Sciatic nerve (tissue), 1 donor: ENCODE data around the gene LTK. TPM values are rescaled to one million over a fixed set of nuclear protein-coding genes. Genes with fewer than 3 reads are reported as not detected.

Source experiments
- total RNA-seq: library from RNA; stranded (reverse); fragmentation: NEBNext Ultra II Directional; extraction: Animal tissue kit (Norgen Biotek cat#: 25700); gene quantifications from one replicate; pipeline ENCODE4 v1.2.1, GENCODE V29; 2021
- donor health status: DM: no; HTN: no; CAD: no.

The LTK gene
- total RNA-seq, 1 donor from 2014 or later: 1.1 TPM

Other genes starting within 250 kb of the LTK start
- gene OIP5, start 181.2 kb downstream of the LTK start, total RNA-seq: 0.40 TPM
- 3.1 TPM for gene NUSAP1, start 180.9 kb downstream of the LTK start, total RNA-seq
- gene NDUFAF1, start 111.3 kb downstream of the LTK start, total RNA-seq: 14.4 TPM
- gene RTF1, start 96.7 kb downstream of the LTK start, total RNA-seq: 35.4 TPM
- gene ITPKA, start 20.0 kb downstream of the LTK start, total RNA-seq: not detected
- gene RPAP1, start 30.4 kb upstream of the LTK start, total RNA-seq: 30.0 TPM
- gene TYRO3, start 45.4 kb upstream of the LTK start, total RNA-seq: 36.9 TPM
- 55.5 TPM for gene MGA, start 146.6 kb upstream of the LTK start, total RNA-seq